Hepatocyte (in vitro differentiated cells): ENCODE measurements around the gene OR6B3. TPM values are rescaled to one million over a fixed set of nuclear protein-coding genes. Genes with fewer than 3 reads are reported as not detected.

Source experiments
- DNase-seq: peaks from one replicate; pipeline ENCODE4 v3.0.0-alpha.2; 2016; ENCODE audit warnings: low spot score
- H2AFZ ChIP-seq: fragments of 200-600 bp; sonication (generic); 2 replicates; pipeline ENCODE4 v1.6.0; 2016; ENCODE audit warnings: antibody characterized with exemption, mild to moderate bottlenecking
- H3K27ac ChIP-seq: fragments of 200-600 bp; sonication (generic); 2 replicates; pipeline ENCODE4 v1.5.1; 2016; ENCODE audit warnings: mild to moderate bottlenecking
- H3K27me3 ChIP-seq: fragments of 200-600 bp; sonication (generic); 2 replicates; pipeline ENCODE4 v1.6.1; 2016
- H3K36me3 ChIP-seq: fragments of 200-600 bp; sonication (generic); replicated peaks from 2 replicates; pipeline ENCODE4 v1.5.1; 2016; ENCODE audit warnings: low read depth; ENCODE audit not compliant: insufficient read depth
- H3K4me1 ChIP-seq: fragments of 200-600 bp; sonication (generic); 2 replicates; pipeline ENCODE4 v1.5.1; 2016; ENCODE audit warnings: mild to moderate bottlenecking, moderate library complexity; ENCODE audit not compliant: insufficient read depth
- H3K4me2 ChIP-seq: fragments of 200-600 bp; sonication (generic); 2 replicates; pipeline ENCODE4 v1.6.0; 2016
- H3K4me3 ChIP-seq: fragments of 200-600 bp; sonication (generic); 2 replicates; pipeline ENCODE4 v1.5.1; 2016; ENCODE audit warnings: mild to moderate bottlenecking
- H3K79me2 ChIP-seq: fragments of 200-600 bp; sonication (generic); 2 replicates; pipeline ENCODE4 v1.6.0; 2017; ENCODE audit warnings: mild to moderate bottlenecking
- H3K9me2 ChIP-seq: fragments of 200-600 bp; sonication (generic); replicated peaks from 2 replicates; pipeline ENCODE4 v1.6.0; 2017; ENCODE audit warnings: mild to moderate bottlenecking; ENCODE audit not compliant: insufficient read depth
- H3K9me3 ChIP-seq: fragments of 200-600 bp; sonication (generic); 2 replicates; pipeline ENCODE4 v1.5.1; 2016; ENCODE audit warnings: low read depth, mild to moderate bottlenecking
- H4K20me1 ChIP-seq: fragments of 200-600 bp; sonication (generic); 2 replicates; pipeline ENCODE4 v1.6.0; 2016; ENCODE audit warnings: mild to moderate bottlenecking; ENCODE audit not compliant: insufficient read depth, poor library complexity, severe bottlenecking
- CTCF ChIP-seq: fragments of 200-600 bp; sonication (generic); IDR thresholded peaks from 2 replicates; pipeline ENCODE4 v1.5.1; 2016; ENCODE audit warnings: antibody characterized with exemption, mild to moderate bottlenecking; ENCODE audit not compliant: poor library complexity
- EZH2 ChIP-seq: fragments of 200-600 bp; sonication (generic); IDR thresholded peaks from 2 replicates; pipeline ENCODE4 v1.6.1; 2016; ENCODE audit warnings: antibody characterized with exemption, mild to moderate bottlenecking, borderline replicate concordance
- EZH2phosphoT487 ChIP-seq: fragments of 200-600 bp; sonication (generic); IDR thresholded peaks from one replicate; pipeline ENCODE4 v1.6.1; 2018; ENCODE audit warnings: antibody characterized with exemption, mild to moderate bottlenecking, low read depth, moderate library complexity; ENCODE audit not compliant: unreplicated experiment, severe bottlenecking
- WGBS: methylation state at CpG from one replicate; pipeline ENCODE4 v1.1.6; 2016; ENCODE audit warnings: low lambda C conversion rate; ENCODE audit errors: missing lambda C conversion rate; 5-methylcytosine and 5-hydroxymethylcytosine counted together
- polyA plus RNA-seq: library from polyadenylated mRNA; unstranded; fragments of >200 nt; fragmentation: Nextera tagmentation; extraction: Ambion mirVana; gene quantifications from 2 replicates; pipeline ENCODE4 v1.2.1, GENCODE V29; 2016
- total RNA-seq: library from RNA; depleted of rRNA; stranded (reverse); fragments of >200 nt; gene quantifications from 2 replicates; pipeline ENCODE4 v1.2.3, GENCODE V29; 2014

OR6B3 gene
- total and polyA plus RNA-seq, 2 experiments from 2014 or later: not detected

- no peaks in the 10 kb centered on the region for H3K9me3 ChIP-seq
- no peak overlapping the region for H3K4me3 ChIP-seq
- no peaks in the 10 kb centered on the region for H3K79me2 ChIP-seq
- H3K9me2 ChIP-seq: no peaks in the 10 kb centered on the region
- H3K4me1 ChIP-seq: no peaks in the 10 kb centered on the region
- no peak overlapping the region for H3K4me2 ChIP-seq
- no peak for DNase-seq
- 88% methylated on average over 11 of the region's 11 CpGs for WGBS
- no peak overlapping the region for H2AFZ ChIP-seq
- peaks cover 47% of the 10 kb centered on the region for H3K27me3 ChIP-seq
- H3K36me3 ChIP-seq: no peaks in the 10 kb centered on the region
- TF ChIP-seq EZH2: no peak
- TF ChIP-seq EZH2phosphoT487: no peak
- TF ChIP-seq CTCF: no peak
- H4K20me1 ChIP-seq: no peaks in the 10 kb centered on the region
- H3K27ac ChIP-seq: no peak overlapping the region
Observed at GRCh38 chr2:240056678-240057077, 3.4 kb upstream of the OR6B3 start.

GRCh38 chr2:240055177-240055917 is 2.0 kb upstream of the OR6B3 start:
- no peaks in the 10 kb centered on the region for H3K4me1 ChIP-seq
- H3K4me3 ChIP-seq: no peak overlapping the region
- H3K79me2 ChIP-seq: no peaks in the 10 kb centered on the region
- WGBS: 60% methylated on average over 12 of the region's 13 CpGs
- H3K27ac ChIP-seq: no peak overlapping the region
- H4K20me1 ChIP-seq: no peaks in the 10 kb centered on the region
- H3K36me3 ChIP-seq: no peaks in the 10 kb centered on the region
- no peak for TF ChIP-seq CTCF
- no peak for TF ChIP-seq EZH2phosphoT487
- no peak for TF ChIP-seq EZH2
- H2AFZ ChIP-seq: no peak overlapping the region
- H3K9me3 ChIP-seq: no peaks in the 10 kb centered on the region
- no peak overlapping the region for H3K4me2 ChIP-seq
- H3K27me3 ChIP-seq: peaks cover 59% of the 10 kb centered on the region
- H3K9me2 ChIP-seq: no peaks in the 10 kb centered on the region
- DNase-seq: no peak

GRCh38 chr2:240052524-240052923 is 797 bp downstream of the OR6B3 start:
- no peak overlapping the region for H3K27ac ChIP-seq
- no peak for DNase-seq
- no peaks in the 10 kb centered on the region for H3K4me1 ChIP-seq
- H3K79me2 ChIP-seq: no peaks in the 10 kb centered on the region
- TF ChIP-seq EZH2 (no peak), CTCF (no peak), EZH2phosphoT487 (no peak)
- H3K27me3 ChIP-seq: peaks cover 72% of the 10 kb centered on the region
- H3K36me3 ChIP-seq: no peaks in the 10 kb centered on the region
- no peak overlapping the region for H3K4me2 ChIP-seq
- whole genome bisulfite sequencing: 86% methylated on average over 12 of the region's 12 CpGs
- H3K4me3 ChIP-seq: no peak overlapping the region
- H2AFZ ChIP-seq: no peak overlapping the region
- H3K9me2 ChIP-seq: no peaks in the 10 kb centered on the region
- no peaks in the 10 kb centered on the region for H3K9me3 ChIP-seq
- H4K20me1 ChIP-seq: no peaks in the 10 kb centered on the region
